ENCODE results near the gene TSPAN3.

Gene TSPAN3

DNA sequence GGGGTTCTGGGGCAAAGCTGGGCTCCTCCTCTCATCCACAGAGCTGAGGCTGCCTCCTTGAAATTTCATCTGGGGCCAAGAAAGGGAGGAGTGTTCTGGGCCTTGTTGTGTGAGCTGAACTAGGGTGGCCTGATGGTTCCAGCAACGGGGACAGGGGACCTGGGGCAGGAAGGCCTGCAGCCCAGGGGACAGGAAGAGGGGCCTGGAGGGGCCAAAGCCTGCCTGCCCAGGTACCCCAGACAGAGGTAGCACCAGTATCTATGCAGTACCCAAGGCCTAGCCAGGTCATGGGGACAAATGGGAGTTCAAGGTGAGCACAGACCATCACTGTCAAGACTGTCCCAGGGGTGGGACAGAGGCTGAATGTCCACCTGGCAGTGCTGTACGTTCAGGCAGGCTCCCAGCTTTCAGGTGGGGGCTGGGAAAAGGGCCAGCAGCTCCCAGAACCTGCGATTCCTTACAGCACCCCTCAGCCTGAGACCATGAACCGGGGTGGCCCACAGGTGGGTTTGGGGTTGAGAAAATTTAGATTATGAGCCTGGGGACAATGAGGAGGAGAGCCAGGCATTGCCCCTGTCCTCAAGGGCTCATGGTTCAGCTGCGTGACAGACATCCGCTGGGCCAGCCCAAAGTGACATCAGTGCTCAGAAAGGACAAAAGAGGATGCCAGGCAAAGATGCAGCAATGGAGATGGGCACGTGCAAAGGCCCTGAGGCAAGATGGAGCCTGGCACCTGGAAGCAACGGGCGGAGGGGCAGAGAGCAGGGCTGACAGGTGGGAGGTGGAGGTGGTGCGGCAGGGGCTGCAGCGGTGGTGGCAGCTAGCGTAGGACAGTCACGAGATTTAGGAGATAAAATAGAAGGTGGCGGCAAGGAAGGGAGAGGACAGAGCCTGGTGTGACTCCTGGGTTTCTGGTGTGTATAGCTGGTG, 48.0 kb downstream of the TSPAN3 start:
- no peak for DNase-seq (ENCODE audit: low spot score)

DNA sequence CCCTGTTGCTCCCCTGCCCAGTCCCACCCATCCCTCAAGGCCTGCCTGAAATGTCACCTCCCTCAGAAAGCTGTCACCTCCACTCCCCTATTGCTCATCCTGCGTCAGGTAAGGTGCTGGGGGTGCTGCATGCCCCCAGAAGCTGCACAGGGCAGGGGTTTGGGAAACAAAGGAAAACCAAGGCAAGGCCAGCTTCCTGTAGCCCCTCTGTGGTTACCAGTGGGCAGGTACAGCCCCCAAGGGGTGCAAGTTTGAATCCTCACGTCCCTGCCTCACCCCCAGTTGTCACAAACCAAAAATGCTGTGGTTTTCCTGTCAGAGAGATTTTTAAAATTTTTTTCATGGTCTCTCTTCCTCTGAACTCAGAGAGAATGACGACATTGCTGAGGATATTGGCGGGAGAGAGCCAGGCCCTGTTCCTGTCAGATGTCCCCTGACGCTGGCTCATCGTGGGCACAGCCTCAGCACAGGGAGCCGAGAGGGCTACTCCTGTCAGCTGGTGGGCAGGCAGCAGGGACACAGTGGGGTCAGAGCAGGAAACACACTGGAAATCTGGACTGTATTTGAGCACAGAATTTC, 49.0 kb downstream of the TSPAN3 start:
- peak; percentile 52 for DNase-seq (ENCODE audit: low spot score)

DNA sequence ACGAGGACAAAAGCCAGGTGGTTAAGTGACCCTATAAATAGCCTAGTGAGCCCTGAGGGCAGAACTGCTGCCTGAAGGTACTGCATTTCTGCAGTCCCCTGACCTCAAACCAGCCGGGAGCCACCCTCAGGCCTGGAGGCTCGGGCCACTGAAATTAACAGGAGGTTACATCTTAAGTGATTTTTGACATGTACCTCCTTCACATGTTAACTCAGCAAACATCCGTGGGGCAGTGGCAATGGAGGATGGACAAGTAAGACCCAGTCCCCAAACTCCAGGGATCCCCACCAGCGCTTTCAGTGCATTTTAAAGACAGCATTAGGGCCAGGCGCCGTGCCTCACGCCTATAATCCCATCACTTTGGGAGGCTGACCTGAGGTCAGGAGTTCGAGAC, 49.8 kb downstream of the TSPAN3 start:
- DNase-seq (ENCODE audit: low spot score) = no peak

GRCh38 chr15:77020348-77021087, 50.4 kb downstream of the TSPAN3 start:
- no peak for DNase-seq (ENCODE audit: low spot score)

DNA sequence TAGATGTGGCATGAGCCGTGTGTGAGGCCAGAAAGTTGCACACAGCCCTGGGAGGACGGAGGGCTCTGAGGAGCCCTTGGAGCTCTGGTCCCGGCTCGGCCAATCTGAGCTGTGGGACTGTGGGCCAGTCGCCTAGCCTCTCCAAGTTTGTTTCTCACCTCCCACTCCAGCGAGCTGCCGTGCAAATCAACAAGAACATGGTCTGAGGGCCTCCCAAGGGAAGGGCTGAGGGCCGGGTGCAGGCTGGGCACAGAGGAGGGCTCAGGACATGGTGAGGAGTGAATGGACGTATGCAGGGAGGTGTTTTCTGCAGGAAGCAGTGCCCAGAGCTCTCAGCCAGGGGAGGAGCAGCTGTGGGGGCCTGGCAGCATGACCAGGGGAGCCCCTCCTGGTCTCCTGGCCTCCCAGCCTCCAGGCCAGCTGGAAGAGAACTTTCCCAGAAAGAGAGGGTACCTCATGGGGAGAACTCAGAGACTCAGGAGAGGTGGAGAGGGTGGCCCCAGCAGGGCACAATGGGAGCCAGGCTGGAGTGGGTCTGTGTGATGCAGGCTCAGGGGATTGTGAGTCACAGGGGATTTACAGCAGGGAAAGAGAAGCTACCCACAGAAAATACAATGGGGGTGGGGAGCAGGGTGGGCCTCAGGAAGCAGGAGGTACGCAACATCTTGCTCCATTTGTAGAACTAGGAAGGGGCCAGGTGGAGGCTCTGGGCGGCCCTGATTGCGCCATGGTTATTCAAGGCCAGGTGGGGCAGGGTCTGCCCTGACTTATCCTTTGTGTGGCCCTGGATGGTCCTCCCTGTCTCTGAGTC, 51.2 kb downstream of the TSPAN3 start:
- DNase-seq (ENCODE audit: low spot score) = peak; percentile 47

DNA sequence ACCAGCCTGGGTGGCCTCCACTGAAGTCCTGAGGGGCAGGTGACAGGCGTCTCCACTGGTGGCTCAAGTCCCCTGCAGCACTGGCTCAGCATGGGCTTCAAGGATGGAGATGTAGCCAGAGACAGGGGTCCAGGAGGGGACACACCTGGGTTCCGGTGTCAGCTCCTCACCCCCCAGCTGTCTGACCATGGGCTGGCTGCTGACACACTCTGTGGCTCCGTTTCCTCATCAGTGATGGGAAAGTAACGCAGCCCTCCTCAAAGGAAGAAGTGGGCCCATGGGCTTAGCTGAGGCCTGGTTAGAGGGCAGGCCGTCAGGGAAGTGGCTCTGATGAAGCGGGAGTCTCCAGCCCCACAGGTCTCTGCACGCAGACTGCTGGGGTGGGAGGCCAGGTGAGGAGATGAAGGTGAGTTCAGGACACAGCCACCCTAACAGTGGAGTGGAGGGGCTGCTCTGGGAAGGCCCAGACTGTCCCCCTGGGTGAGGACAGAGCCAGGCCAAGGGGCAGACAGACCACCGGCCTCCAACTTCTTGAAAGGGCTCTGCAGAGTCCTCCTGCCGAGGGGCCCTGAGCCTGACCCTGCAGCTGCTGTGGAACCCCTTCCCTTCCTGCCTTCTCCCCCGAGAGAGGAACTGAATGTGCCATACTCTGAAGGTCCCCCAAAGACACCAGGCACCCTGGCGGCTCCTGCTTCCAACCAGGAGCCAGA, 52.0 kb downstream of the TSPAN3 start:
- no peak for DNase-seq (ENCODE audit: low spot score)

DNA sequence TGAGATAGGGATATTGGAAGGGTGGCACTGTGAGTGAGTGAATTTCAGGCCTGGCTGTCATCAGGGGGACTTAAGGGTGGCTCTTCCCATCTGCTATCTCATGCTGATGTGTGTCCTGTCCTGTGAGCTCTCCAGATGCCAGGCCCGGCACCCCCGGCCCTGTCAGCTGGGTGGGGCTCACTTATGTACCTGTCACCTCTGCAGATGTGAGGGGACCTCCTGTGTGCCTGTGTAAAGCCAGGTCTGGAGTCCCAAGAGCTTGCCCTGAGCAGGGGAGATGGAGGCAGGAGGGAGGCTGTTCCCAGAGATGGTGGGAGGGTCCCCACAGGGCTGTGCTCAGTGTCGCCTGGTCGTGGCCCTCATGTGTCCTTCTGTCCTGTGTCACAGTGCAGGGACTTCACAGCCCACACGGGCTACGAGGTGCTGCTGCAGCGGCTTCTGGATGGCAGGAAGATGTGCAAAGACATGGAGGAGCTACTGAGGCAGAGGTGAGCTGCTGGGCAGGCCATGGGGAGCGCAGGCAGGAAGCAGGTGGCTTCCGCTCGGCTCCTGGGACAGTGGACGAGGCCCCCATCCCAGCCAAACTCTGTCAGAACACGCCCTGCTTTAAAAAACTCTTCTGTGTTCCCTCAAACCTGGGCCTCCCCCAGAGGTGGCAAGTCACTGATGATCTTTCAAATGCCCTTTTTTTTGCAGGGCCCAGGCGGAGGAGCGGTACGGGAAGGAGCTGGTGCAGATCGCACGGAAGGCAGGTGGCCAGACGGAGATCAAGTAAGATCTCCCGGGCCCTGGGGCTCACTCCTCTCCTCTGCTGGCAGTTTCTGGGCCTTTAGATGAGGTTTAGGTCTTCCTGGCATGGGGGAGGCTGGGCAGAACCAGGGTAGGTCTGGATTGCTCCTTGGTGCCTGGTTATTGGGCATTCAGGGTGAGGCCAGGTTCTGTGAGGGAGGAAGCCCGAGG, 52.9 kb downstream of the TSPAN3 start:
- no peak for DNase-seq (ENCODE audit: low spot score)

GRCh38 chr15:77017091-77017660, 53.7 kb downstream of the TSPAN3 start:
- no peak for DNase-seq (ENCODE audit: low spot score)

GRCh38 chr15:77016321-77016695, 54.6 kb downstream of the TSPAN3 start:
- DNase-seq (ENCODE audit: low spot score) = no peak

GRCh38 chr15:77015646-77016320, 55.1 kb downstream of the TSPAN3 start:
- DNase-seq (ENCODE audit: low spot score) = no peak

DNA sequence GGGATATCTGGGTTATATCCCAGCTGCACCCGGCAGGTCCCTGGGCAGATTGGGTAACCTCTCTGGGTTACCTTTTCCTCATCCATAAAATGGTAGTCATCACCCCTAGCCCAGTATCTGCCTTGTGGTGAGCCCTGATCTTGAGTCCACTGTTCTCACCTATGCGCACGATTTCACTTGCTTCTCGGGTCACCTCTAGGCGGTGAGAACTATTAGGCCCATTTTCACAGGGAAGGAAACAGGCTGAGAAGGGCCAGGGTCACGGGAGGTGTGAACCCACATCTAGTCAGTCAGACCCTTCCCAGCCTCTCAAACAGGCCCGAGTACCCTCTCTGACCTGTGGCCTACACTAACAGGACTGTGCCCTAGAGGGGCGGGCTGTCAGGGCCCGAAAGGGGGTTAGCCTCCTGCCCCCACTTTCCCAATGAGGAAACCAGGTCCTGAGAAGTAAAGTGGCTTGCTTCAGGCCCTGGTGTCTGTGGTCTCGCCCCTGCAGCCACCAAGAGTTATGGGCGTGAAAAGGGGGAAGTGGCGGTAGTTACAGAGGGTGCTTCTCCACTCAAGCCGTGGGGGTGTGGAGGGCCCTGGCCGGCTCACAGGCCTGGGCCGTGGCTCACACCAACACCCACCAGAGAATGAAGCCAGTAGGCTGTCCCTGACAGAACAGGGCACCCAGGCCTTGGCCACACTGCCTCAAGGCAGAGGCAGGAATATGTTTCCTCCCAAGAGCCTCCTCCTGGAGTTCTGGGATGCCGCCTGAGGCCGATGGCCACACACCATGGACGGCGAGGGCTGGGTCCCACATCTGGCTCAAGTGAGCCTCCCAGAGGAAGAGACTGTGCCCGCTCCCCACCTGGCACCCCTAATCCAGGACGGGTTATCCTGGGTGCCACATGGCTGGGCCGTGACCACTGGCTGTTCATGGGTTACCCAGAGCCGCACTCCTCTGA, 56.5 kb downstream of the TSPAN3 start:
- no peak for DNase-seq (ENCODE audit: low spot score)

DNA sequence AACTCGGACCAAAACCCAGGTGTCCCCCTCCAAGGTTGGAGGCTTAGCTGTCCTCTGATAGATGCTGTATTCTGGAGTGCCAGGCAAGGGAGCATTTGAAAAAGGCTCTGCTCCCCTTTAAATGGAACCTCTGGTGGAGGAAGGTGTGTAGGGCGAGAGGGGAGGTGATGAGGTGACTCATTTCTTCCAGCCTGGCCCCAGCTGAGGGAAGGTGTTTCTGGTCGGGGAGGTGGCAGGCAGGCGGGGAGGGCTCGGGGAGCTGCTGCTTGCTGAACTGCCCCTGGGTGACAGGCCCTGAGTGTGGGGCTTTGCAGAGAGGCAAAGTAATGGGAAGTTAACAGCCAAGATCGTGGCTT, 57.2 kb downstream of the TSPAN3 start:
- DNase-seq (ENCODE audit: low spot score) = peak; percentile 31

GRCh38 chr15:77012868-77013267, 58.0 kb downstream of the TSPAN3 start:
- DNase-seq (ENCODE audit: low spot score) = no peak

GRCh38 chr15:77012117-77012712, 58.7 kb downstream of the TSPAN3 start:
- no peak for DNase-seq (ENCODE audit: low spot score)

DNA sequence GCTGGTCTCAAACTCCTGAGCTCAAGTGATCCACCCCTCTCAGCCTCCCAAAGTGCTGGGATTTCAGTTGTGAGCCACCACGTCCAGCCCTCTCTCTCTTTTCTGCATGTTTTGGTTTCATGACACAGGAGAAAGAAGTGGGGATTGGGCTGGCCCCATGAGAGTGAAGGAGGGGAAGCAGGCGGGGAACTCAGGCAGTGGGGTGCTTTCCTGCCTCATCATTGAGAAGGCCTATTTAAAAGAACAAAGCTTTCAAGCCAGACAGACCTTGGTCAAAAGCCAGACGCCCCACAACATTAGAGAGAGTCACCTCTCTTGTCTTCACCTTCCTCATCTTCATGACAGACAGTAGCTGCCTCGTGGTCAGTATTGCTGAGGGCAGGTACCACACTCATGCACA, 60.1 kb downstream of the TSPAN3 start:
- DNase-seq (ENCODE audit: low spot score) = no peak

GRCh38 chr15:77010312-77010686, 60.6 kb downstream of the TSPAN3 start:
- no peak for DNase-seq (ENCODE audit: low spot score)

- peak; percentile 39 for DNase-seq (ENCODE audit: low spot score)
Observed at GRCh38 chr15:77009646-77010311, 61.1 kb downstream of the TSPAN3 start.

Measured in kidney tubule cell (primary cell).